HepG2 (cell line): ENCODE data around the gene KIRREL3. TPM values are rescaled to one million over a fixed set of nuclear protein-coding genes. Genes with fewer than 3 reads are reported as not detected.

Experiments
- ATAC-seq: fragments of 200-7000 bp; cut with Tn5 transposase; 3 replicates; pipeline ENCODE4 v1.9.1; 2020; ENCODE audit warnings: mild to moderate bottlenecking, moderate library complexity
- BruUV-seq: library from RNA; stranded (reverse); fragments of 400-500 nt; replicated peaks from 2 replicates; lab custom pipeline; 2021; lab: Mats Ljungman, UMichigan
- CTCF ChIA-PET: fragments of 300-600 bp; formaldehyde crosslinking; extraction: SDS; loops from one replicate; lab custom pipeline; 2021; ENCODE audit warnings: low total read pairs, inconsistent platforms, low intra/inter-chr PET ratio; lab: Yijun Ruan, JAX
- POLR2A ChIA-PET: fragments of 350-600 bp; sonication (Branson Sonifier 250); formaldehyde crosslinking; loops from one replicate; lab custom pipeline; 2020; ENCODE audit warnings: antibody characterized with exemption, inconsistent platforms; lab: Yijun Ruan, JAX
- DNase-seq: peaks from one replicate; pipeline ENCODE4 v3.0.0-alpha.2; 2015; ENCODE audit warnings: low spot score
- FAIRE-seq: peaks from 3 replicates; lab custom pipeline; 2011; peaks lifted over from hg19 to GRCh38; lab: Jason Lieb, UNC
- H2AFZ ChIP-seq: one replicate; pipeline ENCODE4 v1.6.1; 2011; ENCODE audit warnings: low read length, inconsistent platforms
- H3K27ac ChIP-seq: fragments of 300-600 bp; 3 replicates; pipeline ENCODE4 v1.8.0; 2011; ENCODE audit warnings: mixed run types, mild to moderate bottlenecking, mixed read lengths, low read length, inconsistent platforms; ENCODE audit not compliant: insufficient read depth; ENCODE audit errors: extremely low read length
- H3K27me3 ChIP-seq, 2 experiments: fragments of 200-600 bp in 1 of 2; 2 replicates in 1 of 2; 3 replicates in 1 of 2; pipeline versions ENCODE4 v1.6.0 to v1.8.0; 2011; ENCODE audit warnings: low read length in 2 of 2, mild to moderate bottlenecking in 2 of 2, moderate library complexity in 2 of 2, inconsistent platforms in 1 of 2; ENCODE audit not compliant: insufficient read depth in 2 of 2, control insufficient read depth in 1 of 2
- H3K36me3 ChIP-seq, 2 experiments: fragments of 200-600 bp in 1 of 2; replicated peaks in 1 of 2; 2 replicates in 1 of 2; 3 replicates in 1 of 2; pipeline versions ENCODE4 v1.5.1 to v1.8.0; 2011; ENCODE audit warnings: low read length in 2 of 2, inconsistent platforms in 1 of 2; ENCODE audit not compliant: insufficient read depth in 2 of 2, control insufficient read depth in 1 of 2
- H3K4me1 ChIP-seq: 2 replicates; pipeline ENCODE4 v1.5.1; 2012; ENCODE audit warnings: low read length, inconsistent platforms; ENCODE audit not compliant: insufficient read depth
- H3K4me2 ChIP-seq: 2 replicates; pipeline ENCODE4 v1.6.0; 2011; ENCODE audit warnings: low read depth, low read length, inconsistent platforms
- H3K4me3 ChIP-seq, 3 experiments: fragments of 200-600 bp in 1 of 3; sonication (generic), shearing (Covaris generic) in 1 of 3; replicated peaks in 1 of 3; 2 replicates each; pipeline ENCODE4 v1.5.1; 2011 to 2016; ENCODE audit warnings: low read length in 3 of 3, inconsistent platforms in 2 of 3, low read depth in 2 of 3, mild to moderate bottlenecking in 2 of 3, control low read depth in 1 of 3, mixed read lengths in 1 of 3; ENCODE audit not compliant: insufficient read depth in 1 of 3
- H3K79me2 ChIP-seq: one replicate; pipeline ENCODE4 v1.6.1; 2011; ENCODE audit warnings: low read length, inconsistent platforms; ENCODE audit not compliant: insufficient read depth
- H3K9ac ChIP-seq: 2 replicates; pipeline ENCODE4 v1.6.0; 2011; ENCODE audit warnings: mild to moderate bottlenecking, low read depth, low read length, inconsistent platforms; ENCODE audit not compliant: insufficient read depth
- H3K9me3 ChIP-seq: 2 replicates; pipeline ENCODE4 v1.5.1; 2012; ENCODE audit warnings: mild to moderate bottlenecking, low read length
- H4K20me1 ChIP-seq: 2 replicates; pipeline ENCODE4 v1.6.0; 2011; ENCODE audit warnings: inconsistent platforms, mild to moderate bottlenecking, low read length, moderate library complexity; ENCODE audit not compliant: insufficient read depth
- ATF7-NPFF ChIP-seq: sonication (generic); formaldehyde crosslinking; IDR thresholded peaks from 2 replicates; pipeline ENCODE4 v1.8.1; 2023; ENCODE audit warnings: mild to moderate bottlenecking, low read depth, missing genetic modification reagents, moderate library complexity
- CAMTA2 ChIP-seq: sonication (generic); formaldehyde crosslinking; IDR thresholded peaks from 2 replicates; pipeline ENCODE4 v1.4.0; 2020; ENCODE audit warnings: mild to moderate bottlenecking, missing genetic modification reagents, borderline replicate concordance
- CBX5 ChIP-seq: sonication (generic); formaldehyde crosslinking; IDR thresholded peaks from 2 replicates; pipeline ENCODE4 v1.4.0; 2020; ENCODE audit warnings: missing genetic modification reagents, borderline replicate concordance
- FOXA3 ChIP-seq: IDR thresholded peaks from 2 replicates; pipeline ENCODE4 v1.6.1; 2016; ENCODE audit warnings: missing genetic modification reagents, missing compliant biosample characterization
- HES4 ChIP-seq: sonication (generic); formaldehyde crosslinking; IDR thresholded peaks from 2 replicates; pipeline ENCODE4 v1.9.0; 2021; ENCODE audit warnings: mild to moderate bottlenecking, missing genetic modification reagents, borderline replicate concordance
- KDM4B ChIP-seq: sonication (generic); formaldehyde crosslinking; IDR thresholded peaks from 2 replicates; pipeline ENCODE4 v1.4.0; 2020; ENCODE audit warnings: missing genetic modification reagents
- SP5 ChIP-seq: IDR thresholded peaks from 2 replicates; pipeline ENCODE4 v1.6.1; 2016; ENCODE audit warnings: low read depth, borderline replicate concordance
- ZFP91 ChIP-seq: sonication (generic); formaldehyde crosslinking; IDR thresholded peaks from 2 replicates; pipeline ENCODE4 v1.9.0; 2022; ENCODE audit warnings: missing genetic modification reagents, mild to moderate bottlenecking, borderline replicate concordance
- ZNF546 ChIP-seq: sonication (generic); formaldehyde crosslinking; conservative IDR thresholded peaks from 2 replicates; pipeline ENCODE4 v1.8.1; 2023; ENCODE audit warnings: mild to moderate bottlenecking, missing genetic modification reagents
- ZNF678 ChIP-seq: sonication (generic); formaldehyde crosslinking; IDR thresholded peaks from 2 replicates; pipeline ENCODE4 v1.4.0; 2020; ENCODE audit warnings: mild to moderate bottlenecking, missing genetic modification reagents
- ZNF770 ChIP-seq: sonication (generic); formaldehyde crosslinking; IDR thresholded peaks from 2 replicates; pipeline ENCODE4 v1.5.0; 2020; ENCODE audit warnings: mild to moderate bottlenecking, missing genetic modification reagents
- ZNF788 ChIP-seq: sonication (generic); formaldehyde crosslinking; IDR thresholded peaks from 2 replicates; pipeline ENCODE4 v1.5.0; 2020; ENCODE audit warnings: mild to moderate bottlenecking, missing genetic modification reagents, borderline replicate concordance
- ZNF792 ChIP-seq: IDR thresholded peaks from 2 replicates; pipeline ENCODE4 v1.6.1; 2016
- WGBS: methylation state at CpG from one replicate; pipeline ENCODE4 v1.1.6; 2017; ENCODE audit warnings: low lambda C conversion rate; 5-methylcytosine and 5-hydroxymethylcytosine counted together
- in situ Hi-C: cut with HindIII; loops from 2 replicates; pipeline ENCODE4 v1.10.0; 2017; ENCODE audit warnings: low pct_unique_long_range_greater_than_20kb; ENCODE audit not compliant: extremely low pct_ligation_motif_present
- intact Hi-C: fragments of 100-400 bp; cut with micrococcal nuclease; formaldehyde crosslinking; loops from one replicate; pipeline ENCODE4 v1.10.0; 2022; ENCODE audit not compliant: unreplicated experiment
- polyA plus RNA-seq, 8 experiments: library from polyadenylated mRNA; depleted of rRNA in 3 of 8; stranded (reverse) in 7 of 8; unstranded in 1 of 8; fragments of >200 nt; fragmentation: Illumina TruSeq in 4 of 8; extraction: Trizol in 4 of 8; gene quantifications; 2 replicates each; pipeline versions ENCODE4 v1.2.1 to v1.2.3, GENCODE V29; 2011 to 2016; ENCODE audit warnings: low read depth in 4 of 8, missing spikeins in 1 of 8, mixed read lengths in 1 of 8; ENCODE audit not compliant: insufficient read depth in 1 of 8
- total RNA-seq, 5 experiments: library from RNA; depleted of rRNA; stranded (reverse); fragments of >200 nt; fragmentation: Illumina TruSeq; extraction: Trizol; gene quantifications; 2 replicates each; pipeline ENCODE4 v1.2.3, GENCODE V29; 2016; ENCODE audit warnings: low read depth in 1 of 5

KIRREL3 gene
- total and polyA plus RNA-seq, 2 of the 13 experiments (the other 11 are each of a cell fraction or from before 2014, with no cell fraction given) = not detected

GRCh38 chr11:126542334-126543015, 458.1 kb downstream of the KIRREL3 start:
- intact Hi-C loops = no loop called here
- no TSS peak for BruUV-seq
- H2AFZ ChIP-seq = no peak overlapping the region

More at GRCh38 chr11:126542334-126543015, 458.1 kb downstream of the KIRREL3 start:
- no peak overlapping the region for H3K27ac ChIP-seq
- no peaks in the 10 kb centered on the region for H3K4me1 ChIP-seq
- H4K20me1 ChIP-seq = 0 out of 2 replicates have a peak, but pooled peaks cover 2% of the 10 kb centered on the region
- TF ChIP-seq ZNF792 (CRISPR knock-in tag) (no peak), ZNF546 (CRISPR knock-in tag) (no peak), ZNF788 (CRISPR knock-in tag) (no peak), CAMTA2 (no peak), HES4 (no peak), ATF7-NPFF (CRISPR knock-in tag) (no peak), KDM4B (CRISPR knock-in tag) (no peak), ZNF678 (CRISPR knock-in tag) (no peak), CBX5 (CRISPR knock-in tag) (no peak), ZNF770 (CRISPR knock-in tag) (no peak), ZFP91 (CRISPR knock-in tag) (no peak), SP5 (CRISPR knock-in tag) (no peak), FOXA3 (CRISPR knock-in tag) (no peak)
- no peaks in the 10 kb centered on the region for H3K9me3 ChIP-seq
- in situ Hi-C loops = no loop called here
- peaks cover 0 to 38% of the 10 kb centered on the region in 2 experiments; a peak in 4 of 5 replicates for H3K27me3 ChIP-seq
- FAIRE-seq (no peak), DNase-seq (no peak), ATAC-seq (no peak)
- no peak overlapping the region for H3K4me2 ChIP-seq
- no peak overlapping the region for H3K4me3 ChIP-seq
- CTCF ChIA-PET = no interaction called here
- no peaks in the 10 kb centered on the region for H3K36me3 ChIP-seq
- POLR2A ChIA-PET = no interaction called here
- 2% methylated on average over 4 of the region's 4 CpGs for WGBS
- H3K79me2 ChIP-seq = no peaks in the 10 kb centered on the region
- H3K9ac ChIP-seq = no peak overlapping the region
